ENCODE results near the gene ZMIZ1. TPM values are rescaled to one million over a fixed set of nuclear protein-coding genes. Genes with fewer than 3 reads are reported as not detected.

Gene ZMIZ1
- total and polyA plus RNA-seq, 4 donors = 3.9 to 19.1 (median 9.8) TPM

DNA sequence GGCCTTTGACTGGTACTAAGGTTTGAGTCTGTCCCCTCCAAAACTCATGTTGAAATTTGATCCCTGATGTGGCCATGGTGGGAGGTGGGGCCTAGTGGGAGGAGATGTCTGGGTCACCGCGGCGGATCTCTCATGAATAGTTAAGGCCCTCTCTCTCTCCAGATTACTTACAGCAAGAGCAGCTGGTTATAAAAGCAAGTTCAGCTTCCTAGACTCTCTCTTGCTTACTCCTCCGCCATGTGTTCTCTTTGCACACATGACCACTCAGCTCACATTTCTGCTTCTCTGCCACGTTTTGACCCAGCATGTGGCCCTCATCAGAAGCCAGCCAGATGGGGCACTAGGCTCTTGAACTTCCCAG lies 29.9 kb upstream of the ZMIZ1 start (continued):
- TF ChIP-seq NR2F2 (IDR thresholded peaks at IDR 0.05) (no peak), RXRA (IDR thresholded peaks at IDR 0.05) (peak in 1 of 2 donors; percentile 61), EGR1 (IDR thresholded peaks at IDR 0.05; ENCODE audit: low read depth in 2 of 2) (no peak), SP1 (IDR thresholded peaks at IDR 0.05) (no peak)
- TF ChIP-seq, protein P1, sequence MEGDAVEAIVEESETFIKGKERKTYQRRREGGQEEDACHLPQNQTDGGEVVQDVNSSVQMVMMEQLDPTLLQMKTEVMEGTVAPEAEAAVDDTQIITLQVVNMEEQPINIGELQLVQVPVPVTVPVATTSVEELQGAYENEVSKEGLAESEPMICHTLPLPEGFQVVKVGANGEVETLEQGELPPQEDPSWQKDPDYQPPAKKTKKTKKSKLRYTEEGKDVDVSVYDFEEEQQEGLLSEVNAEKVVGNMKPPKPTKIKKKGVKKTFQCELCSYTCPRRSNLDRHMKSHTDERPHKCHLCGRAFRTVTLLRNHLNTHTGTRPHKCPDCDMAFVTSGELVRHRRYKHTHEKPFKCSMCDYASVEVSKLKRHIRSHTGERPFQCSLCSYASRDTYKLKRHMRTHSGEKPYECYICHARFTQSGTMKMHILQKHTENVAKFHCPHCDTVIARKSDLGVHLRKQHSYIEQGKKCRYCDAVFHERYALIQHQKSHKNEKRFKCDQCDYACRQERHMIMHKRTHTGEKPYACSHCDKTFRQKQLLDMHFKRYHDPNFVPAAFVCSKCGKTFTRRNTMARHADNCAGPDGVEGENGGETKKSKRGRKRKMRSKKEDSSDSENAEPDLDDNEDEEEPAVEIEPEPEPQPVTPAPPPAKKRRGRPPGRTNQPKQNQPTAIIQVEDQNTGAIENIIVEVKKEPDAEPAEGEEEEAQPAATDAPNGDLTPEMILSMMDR (IDR thresholded peaks at IDR 0.05; ENCODE audit: low read depth, low read length, missing input control) = no peak
- TF ChIP-seq, protein P2, sequence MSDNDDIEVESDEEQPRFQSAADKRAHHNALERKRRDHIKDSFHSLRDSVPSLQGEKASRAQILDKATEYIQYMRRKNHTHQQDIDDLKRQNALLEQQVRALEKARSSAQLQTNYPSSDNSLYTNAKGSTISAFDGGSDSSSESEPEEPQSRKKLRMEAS (IDR thresholded peaks at IDR 0.05) = peak; percentile 41

DNA sequence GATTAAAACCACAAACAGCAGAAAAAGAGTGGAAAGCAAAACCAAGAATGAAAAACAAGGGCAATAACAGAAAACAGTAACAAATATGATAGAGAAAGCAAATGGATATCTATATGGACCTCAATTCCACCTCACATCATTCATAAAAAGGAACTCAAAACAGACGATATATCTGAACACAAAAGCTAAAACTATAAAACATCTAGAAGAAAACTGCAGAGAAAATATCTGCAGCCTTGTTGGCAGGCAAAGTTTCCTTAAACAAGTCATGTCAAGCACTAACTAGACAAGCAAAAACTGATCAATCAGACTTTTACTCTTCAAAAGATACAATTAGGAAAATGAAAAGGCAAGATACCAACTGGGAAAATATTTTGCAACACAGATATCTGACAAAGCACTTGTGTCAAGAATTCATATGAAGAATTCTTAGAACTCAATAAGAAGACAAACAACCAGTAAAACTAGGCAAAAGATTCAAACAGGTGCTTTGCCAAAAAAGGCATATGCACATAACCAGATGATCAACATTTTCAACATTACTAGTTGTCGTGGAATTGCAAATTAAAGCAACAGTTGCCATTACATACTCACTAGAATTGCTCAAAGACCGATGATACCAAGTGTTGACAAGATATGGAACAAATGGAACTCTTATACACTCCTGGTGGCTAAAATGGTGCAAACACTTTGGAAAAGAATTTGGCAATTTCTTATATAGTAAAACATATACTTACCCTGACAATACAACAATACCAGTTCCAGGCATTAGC lies 25.9 kb upstream of the ZMIZ1 start:
- Histone ChIP-seq H3K27ac (ENCODE audit: low read depth in 1 of 2, low read length in 2 of 2) (no peak overlapping the region), H3K4me1 (ENCODE audit: control insufficient read depth in 4 of 4, insufficient read depth in 4 of 4, low read length in 3 of 4) (peaks cover 0 to 11% (median 2%) of the 10 kb centered on the region in 4 donors), H3K27me3 (ENCODE audit: control insufficient read depth in 4 of 4, insufficient read depth in 4 of 4, low read length in 3 of 4) (no peaks in the 10 kb centered on the region), H3K4me3 (ENCODE audit: low read depth in 1 of 3, low read length in 3 of 3) (no peak overlapping the region), H3K9me3 (ENCODE audit: control insufficient read depth in 4 of 4, low read length in 3 of 4) (no peaks in the 10 kb centered on the region), H3K9ac (ENCODE audit: low read depth in 1 of 2, low read length in 2 of 2) (no peak overlapping the region), H3K36me3 (ENCODE audit: control insufficient read depth in 4 of 4, insufficient read depth in 3 of 4, low read depth in 1 of 4, low read length in 3 of 4) (no peaks in the 10 kb centered on the region)
- TF ChIP-seq, protein P2 (IDR thresholded peaks at IDR 0.05) = no peak
- TF ChIP-seq FOXA2 (IDR thresholded peaks at IDR 0.05) (no peak), JUND (IDR thresholded peaks at IDR 0.05) (no peak)
- TF ChIP-seq, protein P1 (IDR thresholded peaks at IDR 0.05; ENCODE audit: low read depth, low read length, missing input control) = no peak
- TF ChIP-seq, protein P3, sequence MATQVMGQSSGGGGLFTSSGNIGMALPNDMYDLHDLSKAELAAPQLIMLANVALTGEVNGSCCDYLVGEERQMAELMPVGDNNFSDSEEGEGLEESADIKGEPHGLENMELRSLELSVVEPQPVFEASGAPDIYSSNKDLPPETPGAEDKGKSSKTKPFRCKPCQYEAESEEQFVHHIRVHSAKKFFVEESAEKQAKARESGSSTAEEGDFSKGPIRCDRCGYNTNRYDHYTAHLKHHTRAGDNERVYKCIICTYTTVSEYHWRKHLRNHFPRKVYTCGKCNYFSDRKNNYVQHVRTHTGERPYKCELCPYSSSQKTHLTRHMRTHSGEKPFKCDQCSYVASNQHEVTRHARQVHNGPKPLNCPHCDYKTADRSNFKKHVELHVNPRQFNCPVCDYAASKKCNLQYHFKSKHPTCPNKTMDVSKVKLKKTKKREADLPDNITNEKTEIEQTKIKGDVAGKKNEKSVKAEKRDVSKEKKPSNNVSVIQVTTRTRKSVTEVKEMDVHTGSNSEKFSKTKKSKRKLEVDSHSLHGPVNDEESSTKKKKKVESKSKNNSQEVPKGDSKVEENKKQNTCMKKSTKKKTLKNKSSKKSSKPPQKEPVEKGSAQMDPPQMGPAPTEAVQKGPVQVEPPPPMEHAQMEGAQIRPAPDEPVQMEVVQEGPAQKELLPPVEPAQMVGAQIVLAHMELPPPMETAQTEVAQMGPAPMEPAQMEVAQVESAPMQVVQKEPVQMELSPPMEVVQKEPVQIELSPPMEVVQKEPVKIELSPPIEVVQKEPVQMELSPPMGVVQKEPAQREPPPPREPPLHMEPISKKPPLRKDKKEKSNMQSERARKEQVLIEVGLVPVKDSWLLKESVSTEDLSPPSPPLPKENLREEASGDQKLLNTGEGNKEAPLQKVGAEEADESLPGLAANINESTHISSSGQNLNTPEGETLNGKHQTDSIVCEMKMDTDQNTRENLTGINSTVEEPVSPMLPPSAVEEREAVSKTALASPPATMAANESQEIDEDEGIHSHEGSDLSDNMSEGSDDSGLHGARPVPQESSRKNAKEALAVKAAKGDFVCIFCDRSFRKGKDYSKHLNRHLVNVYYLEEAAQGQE (IDR thresholded peaks at IDR 0.05) = no peak
- DNase-seq (ENCODE audit: low spot score) = no peak
- WGBS = 93% methylated on average over 3 of the region's 3 CpGs
